ENCODE results near the gene P4HA3.

DNA sequence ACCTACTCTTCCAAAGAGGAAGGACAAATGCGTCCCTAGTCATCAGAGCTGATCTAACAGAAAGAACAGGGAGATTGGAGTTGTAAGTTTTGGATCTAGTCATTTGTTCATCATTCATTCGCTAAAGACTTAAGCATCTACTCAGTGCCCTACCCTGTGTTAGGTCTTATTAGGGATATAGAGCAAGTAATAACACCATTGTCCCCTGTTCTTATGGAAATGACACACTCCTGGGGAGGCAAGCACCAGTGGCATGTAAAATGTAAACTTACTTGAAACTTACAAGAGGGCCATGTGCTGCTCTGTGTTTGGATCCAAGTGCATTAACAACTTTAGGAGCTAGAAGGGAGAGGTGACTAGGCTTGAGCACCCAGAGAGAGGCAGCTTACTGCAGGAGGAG is 61.9 kb downstream of the P4HA3 start:
- no peak for TF ChIP-seq ATF1 (CRISPR knock-in tag; IDR thresholded peaks at IDR 0.05)
- TF ChIP-seq, protein P1, sequence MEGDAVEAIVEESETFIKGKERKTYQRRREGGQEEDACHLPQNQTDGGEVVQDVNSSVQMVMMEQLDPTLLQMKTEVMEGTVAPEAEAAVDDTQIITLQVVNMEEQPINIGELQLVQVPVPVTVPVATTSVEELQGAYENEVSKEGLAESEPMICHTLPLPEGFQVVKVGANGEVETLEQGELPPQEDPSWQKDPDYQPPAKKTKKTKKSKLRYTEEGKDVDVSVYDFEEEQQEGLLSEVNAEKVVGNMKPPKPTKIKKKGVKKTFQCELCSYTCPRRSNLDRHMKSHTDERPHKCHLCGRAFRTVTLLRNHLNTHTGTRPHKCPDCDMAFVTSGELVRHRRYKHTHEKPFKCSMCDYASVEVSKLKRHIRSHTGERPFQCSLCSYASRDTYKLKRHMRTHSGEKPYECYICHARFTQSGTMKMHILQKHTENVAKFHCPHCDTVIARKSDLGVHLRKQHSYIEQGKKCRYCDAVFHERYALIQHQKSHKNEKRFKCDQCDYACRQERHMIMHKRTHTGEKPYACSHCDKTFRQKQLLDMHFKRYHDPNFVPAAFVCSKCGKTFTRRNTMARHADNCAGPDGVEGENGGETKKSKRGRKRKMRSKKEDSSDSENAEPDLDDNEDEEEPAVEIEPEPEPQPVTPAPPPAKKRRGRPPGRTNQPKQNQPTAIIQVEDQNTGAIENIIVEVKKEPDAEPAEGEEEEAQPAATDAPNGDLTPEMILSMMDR (IDR thresholded peaks at IDR 0.05) = no peak
